Gastrocnemius medialis (tissue), 4 donors: ENCODE measurements around the gene C16orf46. TPM values are rescaled to one million over a fixed set of nuclear protein-coding genes. Genes with fewer than 3 reads are reported as not detected.

Source experiments
- ATAC-seq, 2 donors: fragments of 150-250 bp; one replicate each; pipeline ENCODE4 v1.9.1; 2016
- DNase-seq, 2 donors: peaks; one replicate each; pipeline ENCODE4 v3.0.0-alpha.2; 2019
- H3K27ac ChIP-seq, 4 donors: fragments of 200-600 bp; sonication (generic); 1 replicate in 1 of 4; 2 replicates in 3 of 4; pipeline ENCODE4 v1.5.1; 2016 to 2018; ENCODE audit warnings: mild to moderate bottlenecking in 2 of 4, moderate library complexity in 1 of 4
- H3K27me3 ChIP-seq, 3 donors: fragments of 200-600 bp; sonication (generic) in 2 of 3; 1 replicate in 1 of 3; 2 replicates in 2 of 3; pipeline versions ENCODE4 v1.5.1 to v1.6.0; 2016 to 2019; ENCODE audit warnings: mild to moderate bottlenecking in 1 of 3, moderate library complexity in 1 of 3
- H3K36me3 ChIP-seq, 2 donors: fragments of 200-600 bp; sonication (generic) in 1 of 2; one replicate each; pipeline ENCODE4 v1.5.1; 2017 to 2018
- H3K4me1 ChIP-seq, 2 donors: fragments of 200-600 bp; sonication (generic) in 1 of 2; one replicate each; pipeline ENCODE4 v1.5.1; 2016 to 2017; ENCODE audit warnings: mild to moderate bottlenecking in 2 of 2
- H3K4me3 ChIP-seq, 4 donors: fragments of 200-600 bp; sonication (generic) in 3 of 4; 1 replicate in 1 of 4; 2 replicates in 3 of 4; pipeline ENCODE4 v1.5.1; 2016 to 2019; ENCODE audit warnings: mild to moderate bottlenecking in 2 of 4
- H3K9me3 ChIP-seq, 3 donors: fragments of 200-600 bp; sonication (generic) in 2 of 3; 1 replicate in 1 of 3; 2 replicates in 2 of 3; pipeline ENCODE4 v1.5.1; 2016 to 2019
- CTCF ChIP-seq, 5 experiments: fragments of 450-650 bp in 3 of 5; fragments of 200-600 bp in 2 of 5; sonication (generic) in 2 of 5; IDR thresholded peaks in 4 of 5; conservative IDR thresholded peaks in 1 of 5; 1 replicate in 4 of 5; 2 replicates in 1 of 5; pipeline ENCODE4 v1.5.1; 2016 to 2019; ENCODE audit warnings: antibody characterized with exemption in 5 of 5, mild to moderate bottlenecking in 3 of 5, moderate library complexity in 3 of 5
- POLR2A ChIP-seq, 2 donors: fragments of 450-650 bp; IDR thresholded peaks; one replicate each; pipeline ENCODE4 v1.6.1; 2017; ENCODE audit warnings: antibody characterized with exemption in 2 of 2, mild to moderate bottlenecking in 2 of 2, moderate library complexity in 2 of 2
- in situ Hi-C, 4 donors: fragments of 200-750 bp; cut with MboI; loops; one replicate each; pipeline versions ENCODE4 v1.15.0 to v1.8.0; 2017; ENCODE audit warnings: low sequenced_read_pairs in 4 of 4
- intact Hi-C: fragments of 100-400 bp; cut with DNase I; formaldehyde crosslinking; loops from one replicate; pipeline ENCODE4 v1.15.1; 2023; ENCODE audit warnings: low total_unique reads
- total RNA-seq, 4 donors: library from RNA; depleted of rRNA; stranded (reverse); fragments of >200 nt; gene quantifications; one replicate each; pipeline versions ENCODE4 v1.1.0 to v1.2.3, GENCODE V29; 2016

C16orf46 gene
- total RNA-seq, 4 donors from 2014 or later = 0.88 TPM; not detected in 3

GRCh38 chr16:81026429-81026828 is 50.6 kb downstream of the C16orf46 start:
- H3K9me3 ChIP-seq = no peaks in the 10 kb centered on the region
- TF ChIP-seq CTCF (IDR thresholded peaks at IDR 0.05 in 4 of 5, conservative IDR thresholded peaks at IDR 0.05 in 1 of 5) (no peak), POLR2A (IDR thresholded peaks at IDR 0.05) (no peak)
- in situ Hi-C loops (loop anchor here in 2 of 4 donors (25.0 kb wide), 2 partner anchors 286 to 711 kb away; partner anchors contain the start of gene GAN (in 1 of the 2)), intact Hi-C loops (no loop called here)
- no peak overlapping the region for H3K4me3 ChIP-seq
- H3K27me3 ChIP-seq = no peaks in the 10 kb centered on the region
- H3K4me1 ChIP-seq = no peaks in the 10 kb centered on the region
- H3K27ac ChIP-seq = no peak overlapping the region
- DNase-seq (no peak), ATAC-seq (no peak)
- peaks cover 0 to 6% of the 10 kb centered on the region in 2 donors for H3K36me3 ChIP-seq

- Histone ChIP-seq H3K4me1 (no peaks in the 10 kb centered on the region), H3K4me3 (no peak overlapping the region), H3K36me3 (peaks cover 0 to 48% of the 10 kb centered on the region in 2 donors), H3K27ac (no peak overlapping the region), H3K27me3 (no peaks in the 10 kb centered on the region), H3K9me3 (no peaks in the 10 kb centered on the region)
- TF ChIP-seq CTCF (IDR thresholded peaks at IDR 0.05 in 4 of 5, conservative IDR thresholded peaks at IDR 0.05 in 1 of 5) (no peak), POLR2A (IDR thresholded peaks at IDR 0.05) (no peak)
- no peak for DNase-seq
- ATAC-seq = no peak
- in situ Hi-C loops = no loop called here
- intact Hi-C loops = no loop called here
These were observed 58.5 kb downstream of the C16orf46 start for GRCh38 chr16:81018496-81018895.

- Histone ChIP-seq H3K36me3 (peaks cover 0 to 25% of the 10 kb centered on the region in 2 donors), H3K9me3 (no peaks in the 10 kb centered on the region), H3K4me1 (no peaks in the 10 kb centered on the region), H3K27ac (no peak overlapping the region), H3K27me3 (no peaks in the 10 kb centered on the region), H3K4me3 (no peak overlapping the region)
- no peak for ATAC-seq
- no peak for TF ChIP-seq CTCF (IDR thresholded peaks at IDR 0.05 in 4 of 5, conservative IDR thresholded peaks at IDR 0.05 in 1 of 5)
- no peak for TF ChIP-seq POLR2A (IDR thresholded peaks at IDR 0.05)
- in situ Hi-C loops = no loop called here
- intact Hi-C loops = no loop called here
- no peak for DNase-seq
These were observed 62.4 kb downstream of the C16orf46 start for GRCh38 chr16:81014672-81015071.

- intact Hi-C loops (no loop called here), in situ Hi-C loops (no loop called here)
- ATAC-seq = no peak
- H3K36me3 ChIP-seq = peaks cover 0 to 13% of the 10 kb centered on the region in 2 donors
- H3K4me1 ChIP-seq = peaks cover under 1% of the 10 kb centered on the region in 2 donors
- H3K9me3 ChIP-seq = no peaks in the 10 kb centered on the region
- TF ChIP-seq CTCF (IDR thresholded peaks at IDR 0.05 in 4 of 5, conservative IDR thresholded peaks at IDR 0.05 in 1 of 5) = no peak
- TF ChIP-seq POLR2A (IDR thresholded peaks at IDR 0.05) = no peak
- no peak for DNase-seq
- H3K4me3 ChIP-seq = no peak overlapping the region
- H3K27me3 ChIP-seq = no peaks in the 10 kb centered on the region
- no peak overlapping the region for H3K27ac ChIP-seq
These were observed 64.1 kb downstream of the C16orf46 start for GRCh38 chr16:81012974-81013373.

Other genes starting within 250 kb of the C16orf46 start
- 10 to 100 TPM; 78.8 to 89.1 (median 82.7) TPM for gene CMC2, start 70.4 kb downstream of the C16orf46 start, total RNA-seq
- gene CENPN, start 70.0 kb downstream of the C16orf46 start, total RNA-seq = 10 to 100 TPM in 1 of 4 donors, 1 to 10 TPM in 3; 5.2 to 10.9 (median 7.5) TPM
- gene ATMIN, start 41.4 kb downstream of the C16orf46 start, total RNA-seq = 10 to 100 TPM; 31.1 to 37.1 (median 35.2) TPM
- gene GCSH, start 19.2 kb upstream of the C16orf46 start, total RNA-seq = 10 to 100 TPM; 18.5 to 40.4 (median 30.9) TPM
- gene BCO1, start 161.5 kb upstream of the C16orf46 start, total RNA-seq = not detected
- gene GAN, start 237.7 kb upstream of the C16orf46 start, total RNA-seq = 1 to 10 TPM; 5.0 to 8.0 (median 6.4) TPM